SJSA1 (cell line): ENCODE measurements around the gene CDKN1A. TPM values are rescaled to one million over a fixed set of nuclear protein-coding genes. Genes with fewer than 3 reads are reported as not detected.

Source experiments
- DNase-seq, 2 experiments: peaks; one replicate each; pipeline ENCODE4 v3.0.0-alpha.2; 2015 to 2020; ENCODE audit warnings: low spot score in 2 of 2, low read depth in 1 of 2
- H3K27ac ChIP-seq: fragments of 250-450 bp; sonication (Bioruptor Pico); 2 replicates; pipeline ENCODE4 v1.5.1; 2020; ENCODE audit warnings: mild to moderate bottlenecking, moderate library complexity
- H3K27me3 ChIP-seq: fragments of 250-450 bp; sonication (Bioruptor Pico); replicated peaks from 2 replicates; pipeline ENCODE4 v1.5.1; 2020; ENCODE audit warnings: mild to moderate bottlenecking, moderate library complexity
- H3K36me3 ChIP-seq: fragments of 250-450 bp; sonication (Bioruptor Pico); 2 replicates; pipeline ENCODE4 v1.5.1; 2020; ENCODE audit warnings: mild to moderate bottlenecking
- H3K4me1 ChIP-seq: fragments of 250-450 bp; sonication (Bioruptor Pico); replicated peaks from 2 replicates; pipeline ENCODE4 v1.6.1; 2021; ENCODE audit warnings: mild to moderate bottlenecking
- H3K4me3 ChIP-seq: fragments of 250-450 bp; sonication (Bioruptor Pico); 2 replicates; pipeline ENCODE4 v1.5.1; 2020; ENCODE audit warnings: mild to moderate bottlenecking
- H3K9me3 ChIP-seq: fragments of 250-450 bp; sonication (Bioruptor Pico); replicated peaks from 2 replicates; pipeline ENCODE4 v1.5.1; 2020; ENCODE audit warnings: mild to moderate bottlenecking
- total RNA-seq: library from RNA; depleted of rRNA; stranded (reverse); fragments of >200 nt; shearing (Covaris generic); gene quantifications from 2 replicates; pipeline ENCODE4 v1.2.3, GENCODE V29; 2014; rRNA removed

Gene CDKN1A
- total RNA-seq, 1 experiment from 2014 or later, result 133 TPM

DNA sequence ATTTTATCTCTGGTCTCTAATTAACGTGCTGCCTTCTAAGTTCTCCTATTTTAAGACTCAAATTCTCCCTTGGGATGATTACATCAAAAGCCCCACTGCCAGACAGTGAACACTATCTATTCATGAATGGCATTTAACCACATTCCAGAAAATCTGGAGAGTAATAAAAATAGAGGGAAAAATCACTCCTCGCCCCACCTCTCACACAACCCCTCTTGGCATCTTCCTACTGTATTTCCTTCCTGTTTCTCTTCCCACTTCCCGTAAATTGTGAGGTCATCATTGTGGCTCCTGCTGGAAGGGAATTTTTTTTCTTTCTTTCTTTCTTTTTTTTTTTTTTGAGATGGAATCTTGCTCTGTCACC, 50.6 kb downstream of the CDKN1A start:
- DNase-seq, result peak in 1 of 2 experiments; percentile 27
- H3K27ac ChIP-seq, result no peak overlapping the region
- peaks cover 12% of the 10 kb centered on the region for H3K4me1 ChIP-seq
- H3K9me3 ChIP-seq, result no peaks in the 10 kb centered on the region
- no peaks in the 10 kb centered on the region for H3K27me3 ChIP-seq
- no peaks in the 10 kb centered on the region for H3K36me3 ChIP-seq
- no peak overlapping the region for H3K4me3 ChIP-seq

DNA sequence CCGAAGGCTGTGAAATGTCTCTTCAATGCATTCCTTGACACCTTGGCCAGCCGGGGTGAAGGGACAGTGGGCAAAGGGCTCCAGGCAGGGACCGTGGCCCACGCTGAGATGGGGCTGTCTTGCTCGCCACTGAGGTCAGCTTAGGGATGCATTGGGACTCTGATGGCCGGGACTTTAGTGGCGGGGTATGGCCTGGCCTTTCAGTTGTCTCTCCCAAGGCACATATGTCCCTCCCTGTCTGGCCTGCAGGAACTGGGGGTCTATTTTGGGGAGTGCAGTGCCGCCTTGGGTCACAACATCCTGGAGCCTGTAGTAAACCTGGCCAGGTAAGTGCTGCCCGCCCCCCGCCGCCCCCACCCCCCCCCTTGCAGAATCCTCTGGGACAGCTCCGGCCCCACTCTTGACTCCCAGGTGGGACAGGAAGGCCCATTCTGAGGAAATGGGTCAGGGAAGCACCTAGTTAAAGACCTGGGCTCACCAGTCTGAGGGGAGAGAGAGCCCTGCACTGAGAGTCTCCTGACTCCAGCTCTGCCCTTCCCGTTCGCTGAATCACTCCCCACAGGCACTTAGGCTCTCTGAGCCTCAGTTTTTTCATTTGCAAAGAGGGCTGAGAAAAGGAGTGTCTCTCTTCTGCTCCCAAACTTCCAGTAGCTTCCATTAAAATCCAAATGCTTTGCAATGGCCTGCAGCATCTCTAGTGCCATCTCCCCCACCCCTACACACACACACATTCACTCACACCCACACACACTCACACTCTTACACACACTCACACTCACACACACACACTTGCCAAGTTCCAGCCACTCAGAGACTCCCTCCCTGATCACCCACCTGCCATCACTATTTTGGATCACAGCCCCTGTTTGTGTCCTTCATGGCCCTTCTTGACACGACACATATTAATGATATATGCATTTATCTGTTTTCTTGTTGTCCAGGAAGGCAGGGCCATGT, 52.2 kb downstream of the CDKN1A start:
- Histone ChIP-seq H3K27me3 (no peaks in the 10 kb centered on the region), H3K36me3 (no peaks in the 10 kb centered on the region), H3K4me1 (peaks cover 17% of the 10 kb centered on the region), H3K4me3 (no peak overlapping the region), H3K9me3 (no peaks in the 10 kb centered on the region), H3K27ac (no peak overlapping the region)
- no peak for DNase-seq

DNA sequence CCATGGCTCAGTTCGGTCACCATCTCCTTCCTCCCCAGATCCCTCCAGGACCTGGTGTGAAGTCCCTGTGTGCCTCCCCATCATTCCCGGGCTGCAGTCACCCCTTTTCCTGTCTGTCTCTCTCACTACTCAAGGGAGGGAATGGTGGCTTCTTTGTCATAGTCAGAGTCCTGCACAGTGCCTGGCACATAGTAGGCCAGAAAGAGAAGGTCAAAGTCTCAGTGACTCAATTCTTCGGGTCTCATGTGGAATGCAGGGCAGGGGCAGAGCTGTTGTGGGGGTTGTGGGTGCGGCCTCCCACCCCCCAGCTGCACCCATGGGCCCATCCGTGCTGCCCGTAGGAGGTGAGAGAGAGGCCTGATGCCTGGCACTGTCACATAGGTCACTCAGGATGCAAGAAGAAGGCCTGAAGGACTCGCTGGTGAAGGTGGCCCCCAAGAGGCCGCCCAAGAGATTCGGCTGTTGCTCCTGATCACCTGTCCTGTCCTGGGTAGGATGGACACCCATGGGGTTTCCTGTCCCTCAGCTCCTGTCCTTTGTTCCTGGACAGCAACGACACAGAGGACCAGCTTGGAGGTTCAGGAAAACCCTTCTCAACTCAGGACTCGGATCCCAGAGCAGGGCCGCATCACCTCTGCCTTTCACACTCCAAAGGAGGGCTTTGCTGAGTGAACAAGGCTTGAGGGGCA, 53.3 kb downstream of the CDKN1A start:
- H3K27ac ChIP-seq, result no peak overlapping the region
- no peak overlapping the region for H3K4me3 ChIP-seq
- no peaks in the 10 kb centered on the region for H3K9me3 ChIP-seq
- H3K4me1 ChIP-seq, result peaks cover 18% of the 10 kb centered on the region
- no peaks in the 10 kb centered on the region for H3K36me3 ChIP-seq
- no peak for DNase-seq
- H3K27me3 ChIP-seq, result no peaks in the 10 kb centered on the region

DNA sequence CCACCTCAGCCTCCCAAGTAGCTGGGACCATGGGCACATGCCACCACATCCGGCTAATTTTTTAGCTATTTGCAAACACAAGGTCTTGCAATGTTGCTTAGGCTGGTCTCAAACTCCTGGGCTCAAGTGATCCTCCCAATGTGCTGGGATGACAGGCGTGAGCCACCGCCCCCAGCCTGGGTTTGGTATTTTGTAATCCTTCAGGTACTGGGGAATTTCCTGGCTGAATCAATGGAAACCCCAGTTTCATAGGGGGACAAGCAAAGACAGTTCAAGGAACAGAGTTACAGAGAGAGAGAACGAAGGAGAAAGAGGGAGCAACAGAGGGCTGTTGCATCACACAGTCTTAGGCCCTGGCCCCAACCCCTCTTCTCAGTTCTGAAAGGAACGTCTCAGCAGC, 54.8 kb downstream of the CDKN1A start:
- Histone ChIP-seq H3K9me3 (no peaks in the 10 kb centered on the region), H3K27me3 (no peaks in the 10 kb centered on the region), H3K4me3 (no peak overlapping the region), H3K36me3 (no peaks in the 10 kb centered on the region), H3K4me1 (peaks cover 15% of the 10 kb centered on the region), H3K27ac (no peak overlapping the region)
- no peak for DNase-seq

DNA sequence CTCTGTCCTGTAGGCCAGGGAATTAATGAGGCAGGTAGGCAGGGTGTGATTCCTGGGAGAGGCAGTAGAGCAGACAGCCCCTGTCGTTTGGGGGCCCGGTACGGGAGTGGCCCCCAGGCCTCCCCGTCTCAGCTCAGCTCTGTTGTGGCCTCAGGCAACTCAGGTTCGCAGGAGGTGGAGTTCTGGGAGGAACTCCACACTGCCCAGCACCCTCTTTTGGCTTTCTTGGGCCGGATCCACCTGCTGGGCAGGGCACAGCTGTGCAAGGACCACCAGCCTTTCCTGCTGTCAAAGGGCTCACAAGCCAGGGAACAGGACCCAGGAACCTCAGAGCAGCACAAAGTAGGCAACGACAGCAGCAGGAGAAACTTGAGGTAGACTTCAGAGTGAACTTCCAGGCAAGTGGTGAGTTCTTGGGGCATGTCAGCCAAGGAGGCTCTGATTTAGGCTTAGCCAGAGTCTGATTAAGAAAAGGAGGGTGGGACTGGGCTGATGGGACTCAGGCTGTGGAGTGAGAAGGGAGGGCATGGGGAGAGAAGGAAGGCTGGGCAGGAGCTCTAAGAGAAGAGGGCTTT, 56.1 kb downstream of the CDKN1A start:
- peaks cover 10% of the 10 kb centered on the region for H3K4me1 ChIP-seq
- H3K27me3 ChIP-seq, result no peaks in the 10 kb centered on the region
- no peaks in the 10 kb centered on the region for H3K36me3 ChIP-seq
- H3K9me3 ChIP-seq, result no peaks in the 10 kb centered on the region
- DNase-seq, result no peak
- no peak overlapping the region for H3K4me3 ChIP-seq
- H3K27ac ChIP-seq, result no peak overlapping the region

DNA sequence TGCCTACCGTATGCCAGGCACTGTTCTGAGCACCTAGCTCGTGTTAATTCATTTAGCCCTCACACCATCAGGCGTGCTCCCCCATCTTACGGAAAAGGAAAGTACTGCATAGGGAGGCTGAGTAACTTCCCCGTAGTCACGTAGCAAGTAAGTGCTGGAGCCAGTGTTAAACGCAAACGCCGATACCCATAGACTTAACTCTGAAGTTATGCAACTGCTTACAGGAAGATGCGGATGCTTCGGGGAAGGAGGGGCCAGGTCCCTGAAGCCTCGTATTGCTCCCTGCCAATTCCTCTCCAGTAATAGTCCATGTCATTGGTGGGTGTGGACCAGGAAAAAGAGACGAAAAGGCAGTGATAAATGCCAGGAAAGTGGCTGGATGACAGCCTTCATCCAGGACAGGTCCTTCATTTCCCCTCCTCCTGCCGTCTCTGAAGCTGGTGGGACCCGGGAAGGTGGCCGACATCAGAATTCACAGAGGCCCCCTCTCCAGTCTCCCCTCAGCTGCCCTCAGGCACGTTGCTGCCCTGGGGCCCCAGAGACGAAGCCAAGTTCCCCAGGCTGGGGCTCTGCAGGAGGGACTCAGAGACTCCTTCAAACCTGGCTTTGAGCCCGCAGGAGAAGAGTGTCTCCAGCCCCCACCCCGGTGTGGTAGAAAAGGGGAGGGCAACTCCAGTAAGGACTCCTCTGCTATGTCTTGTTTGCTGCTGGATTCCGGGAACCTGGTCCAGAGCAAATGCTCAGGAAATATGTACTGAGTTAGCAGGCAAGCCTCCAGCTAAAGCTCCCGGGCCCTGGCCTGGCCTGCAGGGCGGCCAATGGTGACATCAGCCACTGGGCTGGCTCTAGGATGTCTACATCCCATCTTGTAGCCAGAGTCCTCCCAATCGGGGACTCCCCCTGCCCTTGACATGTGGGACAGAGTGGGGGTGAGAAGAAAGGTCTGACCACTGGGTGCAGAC, 56.9 kb downstream of the CDKN1A start:
- no peak for DNase-seq
- H3K27me3 ChIP-seq, result no peaks in the 10 kb centered on the region
- H3K4me3 ChIP-seq, result no peak overlapping the region
- no peak overlapping the region for H3K27ac ChIP-seq
- peaks cover 18% of the 10 kb centered on the region for H3K4me1 ChIP-seq
- H3K9me3 ChIP-seq, result no peaks in the 10 kb centered on the region
- no peaks in the 10 kb centered on the region for H3K36me3 ChIP-seq

Other genes starting within 250 kb of the CDKN1A start
- gene PXT1, start 235.9 kb upstream of the CDKN1A start, total RNA-seq, result not detected in 2 replicates
- gene KCTD20, start 235.7 kb upstream of the CDKN1A start, total RNA-seq, result 78.8 and 117 TPM in 2 replicates
- gene STK38, start 131.2 kb upstream of the CDKN1A start, total RNA-seq, result 38.0 and 39.3 TPM in 2 replicates
- gene SRSF3, start 84.4 kb upstream of the CDKN1A start, total RNA-seq, result 351 and 398 TPM in 2 replicates
- not detected in 2 replicates for gene RAB44, start 19.1 kb downstream of the CDKN1A start, total RNA-seq
- 0.08 TPM in 1 of 2 replicates, not detected in the other for gene CPNE5, start 160.7 kb downstream of the CDKN1A start, total RNA-seq
- gene PPIL1, start 196.1 kb downstream of the CDKN1A start, total RNA-seq, result 46.2 and 83.6 TPM in 2 replicates
- 33.7 and 47.6 TPM in 2 replicates for gene C6orf89, start 207.2 kb downstream of the CDKN1A start, total RNA-seq